Parathyroid adenoma (tissue), 2 donors: ENCODE data around the gene DDX24.

Source experiments
- H2AFZ ChIP-seq: fragments of 300-600 bp; sonication (generic); one replicate; pipeline ENCODE4 v1.7.0; 2017; ENCODE audit warnings: antibody characterized with exemption, mild to moderate bottlenecking
- H3K27ac ChIP-seq: fragments of 300-600 bp; sonication (generic); one replicate; pipeline ENCODE4 v1.7.0; 2017
- H3K27me3 ChIP-seq: fragments of 300-600 bp; sonication (generic); one replicate; pipeline ENCODE4 v1.7.0; 2017; ENCODE audit warnings: low read length; ENCODE audit not compliant: control insufficient read depth, insufficient read depth
- H3K36me3 ChIP-seq: fragments of 300-600 bp; sonication (generic); one replicate; pipeline ENCODE4 v1.7.0; 2017; ENCODE audit warnings: low read length; ENCODE audit not compliant: control insufficient read depth, insufficient read depth
- H3K4me1 ChIP-seq: fragments of 300-600 bp; sonication (generic); one replicate; pipeline ENCODE4 v1.7.0; 2017; ENCODE audit warnings: control low read depth
- H3K4me2 ChIP-seq: fragments of 300-600 bp; sonication (generic); one replicate; pipeline ENCODE4 v1.7.0; 2017; ENCODE audit warnings: low read length
- H3K4me3 ChIP-seq: fragments of 300-600 bp; sonication (generic); one replicate; pipeline ENCODE4 v1.7.0; 2017; ENCODE audit warnings: low read depth, low read length
- H3K79me2 ChIP-seq: fragments of 300-600 bp; sonication (generic); one replicate; pipeline ENCODE4 v1.7.0; 2017; ENCODE audit warnings: control low read depth
- H3K9ac ChIP-seq: fragments of 300-600 bp; sonication (generic); one replicate; pipeline ENCODE4 v1.7.0; 2017; ENCODE audit warnings: mild to moderate bottlenecking
- H3K9me3 ChIP-seq: fragments of 300-600 bp; sonication (generic); one replicate; pipeline ENCODE4 v1.7.0; 2017; ENCODE audit warnings: low read length; ENCODE audit not compliant: control insufficient read depth
- TF ChIP-seq, protein P1 (sequence below): fragments of 300-600 bp; sonication (generic); IDR thresholded peaks from one replicate; pipeline ENCODE4 v1.7.0; 2017; ENCODE audit warnings: antibody characterized with exemption, mild to moderate bottlenecking
- donor health status: primary hyperparathyroidism.

DDX24 gene

DNA sequence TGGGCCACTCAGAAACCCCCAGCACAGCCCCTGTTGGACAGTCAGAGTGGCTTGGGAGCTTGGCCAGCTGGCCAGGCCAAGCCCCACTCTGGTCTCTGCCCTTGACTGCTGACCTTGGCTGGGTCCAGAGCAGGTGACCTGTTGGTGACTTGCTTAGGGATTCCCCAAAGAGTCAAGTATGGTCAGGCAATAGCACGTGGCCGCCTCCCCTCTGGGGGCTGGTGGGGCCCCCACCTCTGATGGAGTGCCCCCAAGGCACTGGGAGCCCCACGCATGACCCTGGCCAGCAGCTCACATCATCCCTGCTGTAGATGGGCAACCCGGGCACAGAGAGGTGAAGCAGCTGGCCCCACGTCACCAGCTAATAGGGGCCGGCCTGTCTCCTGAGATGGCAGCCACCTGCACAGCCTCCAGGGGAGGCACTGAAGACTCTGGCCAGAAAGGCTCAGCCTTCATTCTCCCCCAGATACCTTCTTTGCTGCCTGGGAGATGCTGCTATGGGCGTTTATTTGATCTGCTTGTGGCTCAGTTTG is 82.1 kb downstream of the DDX24 start:
- Histone ChIP-seq H3K27me3 (peaks cover 3% of the 10 kb centered on the region), H3K79me2 (no peaks in the 10 kb centered on the region), H3K4me2 (no peak overlapping the region), H3K4me3 (no peak overlapping the region), H2AFZ (no peak overlapping the region), H3K36me3 (no peaks in the 10 kb centered on the region), H3K9me3 (no peaks in the 10 kb centered on the region), H3K4me1 (no peaks in the 10 kb centered on the region), H3K27ac (no peak overlapping the region), H3K9ac (no peak overlapping the region)
- TF ChIP-seq, protein P1, sequence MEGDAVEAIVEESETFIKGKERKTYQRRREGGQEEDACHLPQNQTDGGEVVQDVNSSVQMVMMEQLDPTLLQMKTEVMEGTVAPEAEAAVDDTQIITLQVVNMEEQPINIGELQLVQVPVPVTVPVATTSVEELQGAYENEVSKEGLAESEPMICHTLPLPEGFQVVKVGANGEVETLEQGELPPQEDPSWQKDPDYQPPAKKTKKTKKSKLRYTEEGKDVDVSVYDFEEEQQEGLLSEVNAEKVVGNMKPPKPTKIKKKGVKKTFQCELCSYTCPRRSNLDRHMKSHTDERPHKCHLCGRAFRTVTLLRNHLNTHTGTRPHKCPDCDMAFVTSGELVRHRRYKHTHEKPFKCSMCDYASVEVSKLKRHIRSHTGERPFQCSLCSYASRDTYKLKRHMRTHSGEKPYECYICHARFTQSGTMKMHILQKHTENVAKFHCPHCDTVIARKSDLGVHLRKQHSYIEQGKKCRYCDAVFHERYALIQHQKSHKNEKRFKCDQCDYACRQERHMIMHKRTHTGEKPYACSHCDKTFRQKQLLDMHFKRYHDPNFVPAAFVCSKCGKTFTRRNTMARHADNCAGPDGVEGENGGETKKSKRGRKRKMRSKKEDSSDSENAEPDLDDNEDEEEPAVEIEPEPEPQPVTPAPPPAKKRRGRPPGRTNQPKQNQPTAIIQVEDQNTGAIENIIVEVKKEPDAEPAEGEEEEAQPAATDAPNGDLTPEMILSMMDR = no peak
